Measurements from ENCODE around the gene FLRT2. TPM values are rescaled to one million over a fixed set of nuclear protein-coding genes. Genes with fewer than 3 reads are reported as not detected.

The FLRT2 gene
- total RNA-seq, 1 experiment from 2014 or later: 0.17 TPM

- Histone ChIP-seq H3K36me3 (ENCODE audit: control insufficient read depth in 1 of 2, insufficient read depth in 2 of 2, low read length in 2 of 2) (no peaks in the 10 kb centered on the region), H3K4me1 (ENCODE audit: control insufficient read depth in 1 of 2, insufficient read depth in 2 of 2, low read length in 2 of 2) (no peaks in the 10 kb centered on the region), H3K4me2 (ENCODE audit: low read length) (no peak overlapping the region), H3K9me3 (ENCODE audit: control insufficient read depth in 1 of 2, insufficient read depth in 1 of 2, low read depth in 1 of 2, low read length in 2 of 2) (peaks cover 6 to 17% of the 10 kb centered on the region in 2 experiments; a peak in 2 of 4 replicates), H3K27me3 (ENCODE audit: insufficient read depth, low read length) (no peaks in the 10 kb centered on the region), H3K79me2 (ENCODE audit: insufficient read depth, low read length) (no peaks in the 10 kb centered on the region), H3K4me3 (replicated peaks in 1 of 2; ENCODE audit: low read depth in 1 of 2, low read length in 2 of 2) (no peak overlapping the region), H2AFZ (ENCODE audit: low read depth, low read length, poor library complexity, severe bottlenecking) (no peak overlapping the region), H3K9me2 (ENCODE audit: insufficient read depth) (no peaks in the 10 kb centered on the region), H3K27ac (ENCODE audit: low read depth, low read length) (no peak overlapping the region), H3K9ac (ENCODE audit: low read length) (no peak overlapping the region), H4K20me1 (ENCODE audit: insufficient read depth) (no peaks in the 10 kb centered on the region)
- DNase-seq (ENCODE audit: low read depth, low spot score): no peak
- ChIA-PET POLR2A (no interaction called here), CTCF (no interaction called here), RAD21 (ENCODE audit: low non-redundant PET in 1 of 2, low total read pairs in 2 of 2, uncharacterized antibody in 2 of 2, unreplicated experiment in 2 of 2) (no interaction called here)
- intact Hi-C loops (cut with micrococcal nuclease): no loop called here
- BruUV-seq (replicated peaks): no TSS peak
- ATAC-seq: no peak
- no peak for TF ChIP-seq JUND (IDR thresholded peaks at IDR 0.05)
- no peak for TF ChIP-seq ATF3 (IDR thresholded peaks at IDR 0.05)
Observed at GRCh38 chr14:85566603-85567002, 36.7 kb downstream of the FLRT2 start.

GRCh38 chr14:85572011-85572410 lies 42.1 kb downstream of the FLRT2 start:
- Histone ChIP-seq H3K27ac (ENCODE audit: low read depth, low read length) (no peak overlapping the region), H3K9me2 (ENCODE audit: insufficient read depth) (no peaks in the 10 kb centered on the region), H3K36me3 (ENCODE audit: control insufficient read depth in 1 of 2, insufficient read depth in 2 of 2, low read length in 2 of 2) (no peaks in the 10 kb centered on the region), H3K79me2 (ENCODE audit: insufficient read depth, low read length) (no peaks in the 10 kb centered on the region), H2AFZ (ENCODE audit: low read depth, low read length, poor library complexity, severe bottlenecking) (no peak overlapping the region), H3K4me2 (ENCODE audit: low read length) (no peak overlapping the region), H4K20me1 (ENCODE audit: insufficient read depth) (no peaks in the 10 kb centered on the region), H3K9ac (ENCODE audit: low read length) (no peak overlapping the region), H3K9me3 (ENCODE audit: control insufficient read depth in 1 of 2, insufficient read depth in 1 of 2, low read depth in 1 of 2, low read length in 2 of 2) (peaks cover 7 to 9% of the 10 kb centered on the region in 2 experiments; a peak in 2 of 4 replicates), H3K4me1 (ENCODE audit: control insufficient read depth in 1 of 2, insufficient read depth in 2 of 2, low read length in 2 of 2) (no peaks in the 10 kb centered on the region), H3K27me3 (ENCODE audit: insufficient read depth, low read length) (no peaks in the 10 kb centered on the region), H3K4me3 (replicated peaks in 1 of 2; ENCODE audit: low read depth in 1 of 2, low read length in 2 of 2) (no peak overlapping the region)
- DNase-seq (ENCODE audit: low read depth, low spot score) (no peak), ATAC-seq (no peak)
- ChIA-PET RAD21 (ENCODE audit: low non-redundant PET in 1 of 2, low total read pairs in 2 of 2, uncharacterized antibody in 2 of 2, unreplicated experiment in 2 of 2) (no interaction called here), CTCF (no interaction called here), POLR2A (no interaction called here)
- BruUV-seq (replicated peaks): no TSS peak
- intact Hi-C loops (cut with micrococcal nuclease): no loop called here
- TF ChIP-seq JUND (IDR thresholded peaks at IDR 0.05) (no peak), SIN3A (IDR thresholded peaks at IDR 0.05; ENCODE audit: low read depth) (no peak), SRF (IDR thresholded peaks at IDR 0.05; ENCODE audit: low read depth) (no peak)

- Histone ChIP-seq H3K36me3 (ENCODE audit: control insufficient read depth in 1 of 2, insufficient read depth in 2 of 2, low read length in 2 of 2) (no peaks in the 10 kb centered on the region), H3K4me2 (ENCODE audit: low read length) (no peak overlapping the region), H3K79me2 (ENCODE audit: insufficient read depth, low read length) (no peaks in the 10 kb centered on the region), H2AFZ (ENCODE audit: low read depth, low read length, poor library complexity, severe bottlenecking) (no peak overlapping the region), H3K27ac (ENCODE audit: low read depth, low read length) (no peak overlapping the region), H3K9me3 (ENCODE audit: control insufficient read depth in 1 of 2, insufficient read depth in 1 of 2, low read depth in 1 of 2, low read length in 2 of 2) (peaks cover 9 to 12% of the 10 kb centered on the region in 2 experiments; a peak in 2 of 4 replicates), H3K4me3 (replicated peaks in 1 of 2; ENCODE audit: low read depth in 1 of 2, low read length in 2 of 2) (no peak overlapping the region), H3K4me1 (ENCODE audit: control insufficient read depth in 1 of 2, insufficient read depth in 2 of 2, low read length in 2 of 2) (no peaks in the 10 kb centered on the region), H3K9ac (ENCODE audit: low read length) (no peak overlapping the region), H3K27me3 (ENCODE audit: insufficient read depth, low read length) (no peaks in the 10 kb centered on the region), H4K20me1 (ENCODE audit: insufficient read depth) (no peaks in the 10 kb centered on the region), H3K9me2 (ENCODE audit: insufficient read depth) (no peaks in the 10 kb centered on the region)
- POLR2A ChIA-PET: no interaction called here
- intact Hi-C loops (cut with micrococcal nuclease): no loop called here
- no peak for ATAC-seq
- BruUV-seq (replicated peaks): no TSS peak
- DNase-seq (ENCODE audit: low read depth, low spot score): no peak
- CTCF ChIA-PET: no interaction called here
- RAD21 ChIA-PET (ENCODE audit: low non-redundant PET in 1 of 2, low total read pairs in 2 of 2, uncharacterized antibody in 2 of 2, unreplicated experiment in 2 of 2): no interaction called here
- no peak for TF ChIP-seq ELF1 (IDR thresholded peaks at IDR 0.05; ENCODE audit: borderline replicate concordance, low read depth)
- TF ChIP-seq YY1 (IDR thresholded peaks at IDR 0.05; ENCODE audit: extremely low read depth, insufficient replicate concordance, low read depth, low read length): no peak
- no peak for TF ChIP-seq SIN3A (IDR thresholded peaks at IDR 0.05; ENCODE audit: low read depth)
- no peak for TF ChIP-seq REST (IDR thresholded peaks at IDR 0.05; ENCODE audit: low read depth)
- no peak for TF ChIP-seq POLR2AphosphoS5 (IDR thresholded peaks at IDR 0.05; ENCODE audit: low read depth, low read length)
- no peak for TF ChIP-seq ATF3 (IDR thresholded peaks at IDR 0.05)
- TF ChIP-seq MAX (IDR thresholded peaks at IDR 0.05): no peak
- no peak for TF ChIP-seq ZNF274 (IDR thresholded peaks at IDR 0.05; ENCODE audit: low read depth, low read length)
Observed at GRCh38 chr14:85572845-85573244, 42.9 kb downstream of the FLRT2 start.

Measured in HCT116 (cell line).